ENCODE data around the gene NDRG3. TPM values are rescaled to one million over a fixed set of nuclear protein-coding genes. Genes with fewer than 3 reads are reported as not detected.

NDRG3 gene
- polyA plus RNA-seq, 1 donor from 2014 or later, result 61.0 TPM

GRCh38 chr20:36752582-36752981 lies 6.7 kb upstream of the NDRG3 start:
- H3K9me2 ChIP-seq (ENCODE audit: insufficient read depth, low read length), result no peaks in the 10 kb centered on the region
- H3K4me3 ChIP-seq (ENCODE audit: low read length), result no peak overlapping the region
- no peaks in the 10 kb centered on the region for H4K20me1 ChIP-seq (ENCODE audit: insufficient read depth)
- TF ChIP-seq EP300 (conservative IDR thresholded peaks at IDR 0.05; ENCODE audit: poor library complexity, severe bottlenecking) (no peak), CTCF (IDR thresholded peaks at IDR 0.05; ENCODE audit: poor library complexity, severe bottlenecking) (no peak), SMC3 (conservative IDR thresholded peaks at IDR 0.05; ENCODE audit: poor library complexity) (no peak), TAF1 (IDR thresholded peaks at IDR 0.05; ENCODE audit: low read depth) (no peak), MXI1 (conservative IDR thresholded peaks at IDR 0.05; ENCODE audit: poor library complexity, severe bottlenecking) (no peak), POLR2AphosphoS5 (IDR thresholded peaks at IDR 0.05) (no peak), EZH2 (IDR thresholded peaks at IDR 0.05; ENCODE audit: borderline replicate concordance, insufficient read depth, low read length, poor library complexity, severe bottlenecking) (no peak), REST (IDR thresholded peaks at IDR 0.05; ENCODE audit: borderline replicate concordance) (no peak), RAD21 (conservative IDR thresholded peaks at IDR 0.05) (no peak)
- no peak overlapping the region for H2AFZ ChIP-seq (ENCODE audit: low read depth, low read length)
- H3K9ac ChIP-seq (ENCODE audit: low read length), result no peak overlapping the region
- H3K79me2 ChIP-seq (replicated peaks; ENCODE audit: insufficient read depth, low read length), result no peaks in the 10 kb centered on the region
- H3K36me3 ChIP-seq (ENCODE audit: insufficient read depth, low read length), result no peaks in the 10 kb centered on the region
- H3K4me2 ChIP-seq (ENCODE audit: low read length), result no peak overlapping the region
- H3K27ac ChIP-seq (ENCODE audit: low read length), result no peak overlapping the region
- H3F3A ChIP-seq (ENCODE audit: insufficient read depth, low read length, poor library complexity, severe bottlenecking), result no peaks in the 10 kb centered on the region
- H3K27me3 ChIP-seq (ENCODE audit: insufficient read depth, low read depth, low read length), result no peaks in the 10 kb centered on the region
- H3K9me3 ChIP-seq (ENCODE audit: low read length), result no peaks in the 10 kb centered on the region

- peak; percentile 21 for TF ChIP-seq TAF1 (IDR thresholded peaks at IDR 0.05; ENCODE audit: low read depth)
- TF ChIP-seq EP300 (conservative IDR thresholded peaks at IDR 0.05; ENCODE audit: poor library complexity, severe bottlenecking), result no peak
- TF ChIP-seq SMC3 (conservative IDR thresholded peaks at IDR 0.05; ENCODE audit: poor library complexity), result peak; percentile 13
- TF ChIP-seq CTCF (IDR thresholded peaks at IDR 0.05; ENCODE audit: poor library complexity, severe bottlenecking), result no peak
- no peak for TF ChIP-seq POLR2AphosphoS5 (IDR thresholded peaks at IDR 0.05)
- TF ChIP-seq EZH2 (IDR thresholded peaks at IDR 0.05; ENCODE audit: borderline replicate concordance, insufficient read depth, low read length, poor library complexity, severe bottlenecking), result no peak
- Histone ChIP-seq H3F3A (ENCODE audit: insufficient read depth, low read length, poor library complexity, severe bottlenecking) (no peaks in the 10 kb centered on the region), H4K20me1 (ENCODE audit: insufficient read depth) (no peaks in the 10 kb centered on the region), H3K27ac (ENCODE audit: low read length) (peak overlapping the region; percentile 29), H3K79me2 (replicated peaks; ENCODE audit: insufficient read depth, low read length) (peaks cover 4% of the 10 kb centered on the region), H3K9ac (ENCODE audit: low read length) (peak overlapping the region; percentile 75), H3K27me3 (ENCODE audit: insufficient read depth, low read depth, low read length) (no peaks in the 10 kb centered on the region), H3K9me2 (ENCODE audit: insufficient read depth, low read length) (no peaks in the 10 kb centered on the region), H3K4me2 (ENCODE audit: low read length) (peak overlapping the region; percentile 29), H3K36me3 (ENCODE audit: insufficient read depth, low read length) (no peaks in the 10 kb centered on the region), H3K9me3 (ENCODE audit: low read length) (no peaks in the 10 kb centered on the region), H2AFZ (ENCODE audit: low read depth, low read length) (peak overlapping the region; percentile 65), H3K4me3 (ENCODE audit: low read length) (peak overlapping the region; percentile 71)
Measured at GRCh38 chr20:36745234-36745926, 510 bp downstream of the NDRG3 start.
